ENCODE results near the gene TCOF1.

The TCOF1 gene

DNA sequence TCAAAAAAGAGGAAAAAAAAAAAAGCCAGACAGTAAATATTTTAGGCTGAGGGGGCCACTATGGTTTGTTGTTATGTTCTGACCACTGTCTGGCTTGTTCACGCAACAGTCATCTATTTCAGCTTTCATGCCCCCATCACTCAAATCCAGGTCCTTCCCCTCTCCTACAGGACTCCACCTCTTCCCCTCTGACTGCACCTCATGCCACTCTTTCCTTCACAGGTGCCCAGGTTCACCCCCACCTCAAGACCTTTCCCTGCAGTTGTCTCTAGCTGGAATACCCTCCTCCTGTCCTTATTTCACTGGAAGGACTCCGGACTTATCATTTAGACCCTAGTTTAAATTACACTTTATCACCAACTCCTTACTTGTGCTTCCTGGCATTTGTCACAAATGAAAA, 88.6 kb downstream of the TCOF1 start:
- no peak for DNase-seq (ENCODE audit: extremely low spot score)
- POLR2A ChIA-PET = interaction anchor here (0.5 to 0.9 kb wide), 3 partner anchors 15 to 103 kb away, joined by 3 to 4 read pairs (median 3); no protein-coding TSS in a partner anchor
- CTCF ChIA-PET = interaction anchor here (1.5 to 3.1 kb wide), 2 partner anchors 9 to 36 kb away, joined by 3 to 21 read pairs; no protein-coding TSS in a partner anchor
- TF ChIP-seq CTCF (IDR thresholded peaks at IDR 0.05; ENCODE audit: control extremely low read depth, extremely low read depth, low read depth, missing control alignments) = no peak

- TF ChIP-seq CTCF (IDR thresholded peaks at IDR 0.05; ENCODE audit: control extremely low read depth, extremely low read depth, low read depth, missing control alignments) = no peak
- no peak for DNase-seq (ENCODE audit: extremely low spot score)
- CTCF ChIA-PET = interaction anchor here (1.1 to 3.1 kb wide), 2 partner anchors 9 to 254 kb away, joined by 3 to 21 read pairs; partner anchors contain the start of gene RBM22
- POLR2A ChIA-PET = interaction anchor here (0.5 to 0.9 kb wide), 2 partner anchors 40 to 104 kb away, joined by 3 to 4 read pairs; no protein-coding TSS in a partner anchor
Measured at GRCh38 chr5:150446583-150446982, 89.1 kb downstream of the TCOF1 start.

- ChIA-PET POLR2A (no interaction called here), CTCF (interaction anchor here (1.1 to 3.1 kb wide), 2 partner anchors 10 to 254 kb away, joined by 3 to 21 read pairs; partner anchors contain the start of gene RBM22)
- no peak for DNase-seq (ENCODE audit: extremely low spot score)
- TF ChIP-seq CTCF (IDR thresholded peaks at IDR 0.05; ENCODE audit: control extremely low read depth, extremely low read depth, low read depth, missing control alignments) = no peak
Measured at GRCh38 chr5:150447188-150447587, 89.7 kb downstream of the TCOF1 start.

GRCh38 chr5:150448334-150448733, 90.8 kb downstream of the TCOF1 start:
- POLR2A ChIA-PET = no interaction called here
- no peak for TF ChIP-seq CTCF (IDR thresholded peaks at IDR 0.05; ENCODE audit: control extremely low read depth, extremely low read depth, low read depth, missing control alignments)
- no peak for DNase-seq (ENCODE audit: extremely low spot score)
- CTCF ChIA-PET = interaction anchor here (3.1 kb wide), 1 partner anchor 11 kb away, joined by 21 read pairs; no protein-coding TSS in a partner anchor

DNA sequence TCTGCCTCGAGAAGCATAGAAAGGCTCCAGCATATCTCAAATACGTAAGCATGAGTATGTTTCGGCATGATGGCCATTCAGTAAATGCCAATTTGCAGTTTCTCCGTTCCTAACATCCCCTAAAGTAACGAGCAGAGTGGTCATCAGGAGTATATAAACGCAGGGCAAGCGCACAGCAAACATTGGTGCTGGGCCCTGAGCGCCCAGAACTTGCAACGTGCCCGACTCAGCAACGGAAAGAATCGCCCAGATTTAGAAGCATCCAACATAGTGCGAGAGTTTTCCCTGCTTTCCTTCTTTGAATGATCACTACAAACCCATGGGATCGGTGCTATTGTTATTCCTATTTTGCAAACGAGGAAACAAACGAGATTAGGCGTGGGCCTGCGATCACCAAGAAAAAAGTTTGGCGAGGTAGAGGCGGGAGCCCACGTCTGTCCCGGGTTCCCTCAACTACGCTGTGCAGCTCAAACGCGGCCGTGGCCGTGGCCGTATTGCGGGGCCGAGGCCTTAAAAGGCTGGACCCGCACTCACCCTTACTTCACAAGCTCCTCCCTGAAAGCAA, 91.5 kb downstream of the TCOF1 start:
- DNase-seq (ENCODE audit: extremely low spot score) = no peak
- TF ChIP-seq CTCF (IDR thresholded peaks at IDR 0.05; ENCODE audit: control extremely low read depth, extremely low read depth, low read depth, missing control alignments) = no peak
- POLR2A ChIA-PET = interaction anchor here (0.6 to 2.0 kb wide), 4 partner anchors 34 to 41 kb away, joined by 4 to 24 read pairs (median 6); partner anchors contain the start of gene CD74
- CTCF ChIA-PET = interaction anchor here (0.7 to 3.3 kb wide), 13 partner anchors 10 to 398 kb away, joined by 3 to 29 read pairs (median 14); no protein-coding TSS in a partner anchor

Data from GM10248 (cell line).